Adrenal gland (tissue), 5 donors: Measurements from ENCODE around the gene PIAS2.

ENCODE experiments used
- CTCF ChIP-seq, 6 experiments: fragments of 450-650 bp in 4 of 6; fragments of 200-600 bp in 2 of 6; sonication (generic) in 1 of 6; IDR thresholded peaks; 1 replicate in 5 of 6; 2 replicates in 1 of 6; pipeline versions ENCODE4 v1.5.1 to v1.8.0; 2016 to 2021; ENCODE audit warnings: antibody characterized with exemption in 6 of 6, mild to moderate bottlenecking in 2 of 6, moderate library complexity in 1 of 6
- POLR2A ChIP-seq, 2 donors: fragments of 450-650 bp; IDR thresholded peaks; one replicate each; pipeline ENCODE4 v1.6.1; 2017; ENCODE audit warnings: antibody characterized with exemption in 2 of 2, mild to moderate bottlenecking in 2 of 2, moderate library complexity in 1 of 2
- donor health status: DM: no; HTN: no; CAD: no.

GRCh38 chr18:46888965-46889364 is 28.3 kb downstream of the PIAS2 start:
- no peak for TF ChIP-seq CTCF (IDR thresholded peaks at IDR 0.05)
- no peak for TF ChIP-seq POLR2A (IDR thresholded peaks at IDR 0.05)
